Measurements from ENCODE around the gene TMEM109. TPM values are rescaled to one million over a fixed set of nuclear protein-coding genes. Genes with fewer than 3 reads are reported as not detected.

Gene TMEM109
- total and polyA plus RNA-seq, 2 of the 13 experiments (the other 11 are each of a cell fraction or from before 2014, with no cell fraction given), result 7.7 to 18.0 TPM

- in situ Hi-C loops (cut with HindIII; ENCODE audit: extremely low pct_ligation_motif_present, low pct_unique_long_range_greater_than_20kb), result no loop called here
- no peak overlapping the region for H3K27ac ChIP-seq (ENCODE audit: extremely low read length, insufficient read depth, low read length)
- ChIA-PET CTCF (ENCODE audit: low intra/inter-chr PET ratio, low total read pairs) (no interaction called here), POLR2A (no interaction called here)
- no peaks in the 10 kb centered on the region for H3K4me1 ChIP-seq (ENCODE audit: insufficient read depth, low read length)
- peaks cover 2 to 38% of the 10 kb centered on the region in 2 experiments; a peak in 4 of 5 replicates for H3K27me3 ChIP-seq (ENCODE audit: control insufficient read depth in 1 of 2, insufficient read depth in 2 of 2, low read length in 2 of 2)
- H4K20me1 ChIP-seq (ENCODE audit: insufficient read depth, low read length), result no peaks in the 10 kb centered on the region
- no peak overlapping the region for H3K4me3 ChIP-seq (replicated peaks in 1 of 3; ENCODE audit: insufficient read depth in 1 of 3, low read depth in 2 of 3, low read length in 3 of 3)
- no peaks in the 10 kb centered on the region for H3K9me3 ChIP-seq (ENCODE audit: low read length)
- H3K9ac ChIP-seq (ENCODE audit: insufficient read depth, low read depth, low read length), result no peak overlapping the region
- H3K36me3 ChIP-seq (replicated peaks in 1 of 2; ENCODE audit: control insufficient read depth in 1 of 2, insufficient read depth in 2 of 2, low read length in 2 of 2), result no peaks in the 10 kb centered on the region
- 35% methylated on average over 4 of the region's 4 CpGs for WGBS (ENCODE audit: low lambda C conversion rate)
- no peaks in the 10 kb centered on the region for H3K79me2 ChIP-seq (ENCODE audit: insufficient read depth, low read length)
- TF ChIP-seq ZNF230 (CRISPR knock-in tag; IDR thresholded peaks at IDR 0.05), result no peak
- no peak for TF ChIP-seq BHLHE40 (IDR thresholded peaks at IDR 0.05; ENCODE audit: low read length)
- TF ChIP-seq POLR2AphosphoS2 (IDR thresholded peaks at IDR 0.05; ENCODE audit: low read depth, low read length), result no peak
- TF ChIP-seq, protein P1, sequence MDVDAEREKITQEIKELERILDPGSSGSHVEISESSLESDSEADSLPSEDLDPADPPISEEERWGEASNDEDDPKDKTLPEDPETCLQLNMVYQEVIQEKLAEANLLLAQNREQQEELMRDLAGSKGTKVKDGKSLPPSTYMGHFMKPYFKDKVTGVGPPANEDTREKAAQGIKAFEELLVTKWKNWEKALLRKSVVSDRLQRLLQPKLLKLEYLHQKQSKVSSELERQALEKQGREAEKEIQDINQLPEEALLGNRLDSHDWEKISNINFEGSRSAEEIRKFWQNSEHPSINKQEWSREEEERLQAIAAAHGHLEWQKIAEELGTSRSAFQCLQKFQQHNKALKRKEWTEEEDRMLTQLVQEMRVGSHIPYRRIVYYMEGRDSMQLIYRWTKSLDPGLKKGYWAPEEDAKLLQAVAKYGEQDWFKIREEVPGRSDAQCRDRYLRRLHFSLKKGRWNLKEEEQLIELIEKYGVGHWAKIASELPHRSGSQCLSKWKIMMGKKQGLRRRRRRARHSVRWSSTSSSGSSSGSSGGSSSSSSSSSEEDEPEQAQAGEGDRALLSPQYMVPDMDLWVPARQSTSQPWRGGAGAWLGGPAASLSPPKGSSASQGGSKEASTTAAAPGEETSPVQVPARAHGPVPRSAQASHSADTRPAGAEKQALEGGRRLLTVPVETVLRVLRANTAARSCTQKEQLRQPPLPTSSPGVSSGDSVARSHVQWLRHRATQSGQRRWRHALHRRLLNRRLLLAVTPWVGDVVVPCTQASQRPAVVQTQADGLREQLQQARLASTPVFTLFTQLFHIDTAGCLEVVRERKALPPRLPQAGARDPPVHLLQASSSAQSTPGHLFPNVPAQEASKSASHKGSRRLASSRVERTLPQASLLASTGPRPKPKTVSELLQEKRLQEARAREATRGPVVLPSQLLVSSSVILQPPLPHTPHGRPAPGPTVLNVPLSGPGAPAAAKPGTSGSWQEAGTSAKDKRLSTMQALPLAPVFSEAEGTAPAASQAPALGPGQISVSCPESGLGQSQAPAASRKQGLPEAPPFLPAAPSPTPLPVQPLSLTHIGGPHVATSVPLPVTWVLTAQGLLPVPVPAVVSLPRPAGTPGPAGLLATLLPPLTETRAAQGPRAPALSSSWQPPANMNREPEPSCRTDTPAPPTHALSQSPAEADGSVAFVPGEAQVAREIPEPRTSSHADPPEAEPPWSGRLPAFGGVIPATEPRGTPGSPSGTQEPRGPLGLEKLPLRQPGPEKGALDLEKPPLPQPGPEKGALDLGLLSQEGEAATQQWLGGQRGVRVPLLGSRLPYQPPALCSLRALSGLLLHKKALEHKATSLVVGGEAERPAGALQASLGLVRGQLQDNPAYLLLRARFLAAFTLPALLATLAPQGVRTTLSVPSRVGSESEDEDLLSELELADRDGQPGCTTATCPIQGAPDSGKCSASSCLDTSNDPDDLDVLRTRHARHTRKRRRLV (CRISPR knock-in tag; IDR thresholded peaks at IDR 0.05), result no peak
- TF ChIP-seq, protein P2, sequence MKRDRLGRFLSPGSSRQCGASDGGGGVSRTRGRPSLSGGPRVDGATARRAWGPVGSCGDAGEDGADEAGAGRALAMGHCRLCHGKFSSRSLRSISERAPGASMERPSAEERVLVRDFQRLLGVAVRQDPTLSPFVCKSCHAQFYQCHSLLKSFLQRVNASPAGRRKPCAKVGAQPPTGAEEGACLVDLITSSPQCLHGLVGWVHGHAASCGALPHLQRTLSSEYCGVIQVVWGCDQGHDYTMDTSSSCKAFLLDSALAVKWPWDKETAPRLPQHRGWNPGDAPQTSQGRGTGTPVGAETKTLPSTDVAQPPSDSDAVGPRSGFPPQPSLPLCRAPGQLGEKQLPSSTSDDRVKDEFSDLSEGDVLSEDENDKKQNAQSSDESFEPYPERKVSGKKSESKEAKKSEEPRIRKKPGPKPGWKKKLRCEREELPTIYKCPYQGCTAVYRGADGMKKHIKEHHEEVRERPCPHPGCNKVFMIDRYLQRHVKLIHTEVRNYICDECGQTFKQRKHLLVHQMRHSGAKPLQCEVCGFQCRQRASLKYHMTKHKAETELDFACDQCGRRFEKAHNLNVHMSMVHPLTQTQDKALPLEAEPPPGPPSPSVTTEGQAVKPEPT (CRISPR knock-in tag; IDR thresholded peaks at IDR 0.05; ENCODE audit: low read depth), result no peak
- TF ChIP-seq PLRG1 (conservative IDR thresholded peaks at IDR 0.05), result no peak
- TF ChIP-seq TAF1 (CRISPR knock-in tag; IDR thresholded peaks at IDR 0.05), result no peak
- no peak for TF ChIP-seq CBX5 (CRISPR knock-in tag; IDR thresholded peaks at IDR 0.05; ENCODE audit: borderline replicate concordance)
- TF ChIP-seq, protein P3, sequence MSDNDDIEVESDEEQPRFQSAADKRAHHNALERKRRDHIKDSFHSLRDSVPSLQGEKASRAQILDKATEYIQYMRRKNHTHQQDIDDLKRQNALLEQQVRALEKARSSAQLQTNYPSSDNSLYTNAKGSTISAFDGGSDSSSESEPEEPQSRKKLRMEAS (IDR thresholded peaks at IDR 0.05), result no peak
- no peak for TF ChIP-seq SNAPC5 (CRISPR knock-in tag; IDR thresholded peaks at IDR 0.05; ENCODE audit: borderline replicate concordance)
- no peak for TF ChIP-seq ZNF446 (CRISPR knock-in tag; IDR thresholded peaks at IDR 0.05)
- TF ChIP-seq, protein P4, sequence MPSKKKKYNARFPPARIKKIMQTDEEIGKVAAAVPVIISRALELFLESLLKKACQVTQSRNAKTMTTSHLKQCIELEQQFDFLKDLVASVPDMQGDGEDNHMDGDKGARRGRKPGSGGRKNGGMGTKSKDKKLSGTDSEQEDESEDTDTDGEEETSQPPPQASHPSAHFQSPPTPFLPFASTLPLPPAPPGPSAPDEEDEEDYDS (CRISPR knock-in tag; IDR thresholded peaks at IDR 0.05), result no peak
- no peak for TF ChIP-seq HNF4A (CRISPR knock-in tag; IDR thresholded peaks at IDR 0.05)
- no peak for TF ChIP-seq ZKSCAN5 (CRISPR knock-in tag; IDR thresholded peaks at IDR 0.05)
- intact Hi-C loops (cut with micrococcal nuclease; ENCODE audit: unreplicated experiment), result no loop called here
- H2AFZ ChIP-seq (ENCODE audit: low read length), result no peak overlapping the region
- no peak for FAIRE-seq
- no peak for DNase-seq (ENCODE audit: low spot score)
- no peak overlapping the region for H3K4me2 ChIP-seq (ENCODE audit: low read depth, low read length)
- no peak for ATAC-seq
- no TSS peak for BruUV-seq (replicated peaks)
Observed at GRCh38 chr11:60966890-60967289, 52.9 kb downstream of the TMEM109 start.
